ENCODE data around the gene SCYGR5.
"Not testable (repeated sequence)": the region's sequence is repeated elsewhere in the genome, so short reads cannot be mapped to it uniquely, and the experiment has no call there.

Gene SCYGR5

GRCh38 chr2:227655454-227655853 is 11.2 kb upstream of the SCYGR5 start:
- peak; percentile 66 for DNase-seq (ENCODE audit: low read depth)
- no peak overlapping the region for H3K4me3 ChIP-seq (ENCODE audit: control insufficient read depth, low read depth, low read length)
- TF ChIP-seq CTCF (IDR thresholded peaks at IDR 0.05; ENCODE audit: control insufficient read depth, insufficient read depth, low read depth, low read length, missing control alignments): no peak

- TF ChIP-seq CTCF (IDR thresholded peaks at IDR 0.05; ENCODE audit: control insufficient read depth, insufficient read depth, low read depth, low read length, missing control alignments): no peak
- peak; percentile 18 for DNase-seq (ENCODE audit: low read depth)
- no peak overlapping the region for H3K4me3 ChIP-seq (ENCODE audit: control insufficient read depth, low read depth, low read length)
These were observed 9.3 kb upstream of the SCYGR5 start for GRCh38 chr2:227657199-227657845.

- H3K4me3 ChIP-seq (ENCODE audit: control insufficient read depth, low read depth, low read length): no peak overlapping the region
- no peak for TF ChIP-seq CTCF (IDR thresholded peaks at IDR 0.05; ENCODE audit: control insufficient read depth, insufficient read depth, low read depth, low read length, missing control alignments)
- no peak for DNase-seq (ENCODE audit: low read depth)
These were observed 5.5 kb upstream of the SCYGR5 start for GRCh38 chr2:227661025-227661649.

- no peak for TF ChIP-seq CTCF (IDR thresholded peaks at IDR 0.05; ENCODE audit: control insufficient read depth, insufficient read depth, low read depth, low read length, missing control alignments)
- no peak overlapping the region for H3K4me3 ChIP-seq (ENCODE audit: control insufficient read depth, low read depth, low read length)
- DNase-seq (ENCODE audit: low read depth): no peak
These were observed 4.8 kb upstream of the SCYGR5 start for GRCh38 chr2:227661827-227662226.

GRCh38 chr2:227665189-227665940 is 1.2 kb upstream of the SCYGR5 start:
- H3K4me3 ChIP-seq (ENCODE audit: control insufficient read depth, low read depth, low read length): no peak overlapping the region
- DNase-seq (ENCODE audit: low read depth): no peak
- TF ChIP-seq CTCF (IDR thresholded peaks at IDR 0.05; ENCODE audit: control insufficient read depth, insufficient read depth, low read depth, low read length, missing control alignments): no peak

- DNase-seq (ENCODE audit: low read depth): no peak
- H3K4me3 ChIP-seq (ENCODE audit: control insufficient read depth, low read depth, low read length): no peak overlapping the region
These were observed 4.7 kb downstream of the SCYGR5 start for GRCh38 chr2:227671170-227671905.

GRCh38 chr2:227673620-227674019 is 7.0 kb downstream of the SCYGR5 start:
- H3K4me3 ChIP-seq (ENCODE audit: control insufficient read depth, low read depth, low read length); DNase-seq (ENCODE audit: low read depth): not testable (repeated sequence)

More at GRCh38 chr2:227671170-227671905, 4.7 kb downstream of the SCYGR5 start:
- TF ChIP-seq CTCF (IDR thresholded peaks at IDR 0.05; ENCODE audit: control insufficient read depth, insufficient read depth, low read depth, low read length, missing control alignments): no peak

Data from AG09309 (cell line).